Uterus (tissue), 4 donors: Measurements from ENCODE around the gene SLBP. TPM values are rescaled to one million over a fixed set of nuclear protein-coding genes. Genes with fewer than 3 reads are reported as not detected.
"Not testable (repeated sequence)": the region's sequence is repeated elsewhere in the genome, so short reads cannot be mapped to it uniquely, and the experiment has no call there.

Experiments
- DNase-seq, 2 donors: peaks; one replicate each; pipeline ENCODE4 v3.0.0-alpha.2; 2019 to 2020
- H3K27ac ChIP-seq, 2 donors: fragments of 200-600 bp; sonication (generic); 1 replicate in 1 of 2; 2 replicates in 1 of 2; pipeline ENCODE4 v1.5.1; 2016 to 2018
- H3K27me3 ChIP-seq, 2 donors: fragments of 200-600 bp; sonication (generic); one replicate each; pipeline ENCODE4 v1.5.1; 2018 to 2019; ENCODE audit warnings: control low read depth in 1 of 2
- H3K36me3 ChIP-seq, 2 donors: fragments of 200-600 bp; sonication (generic); one replicate each; pipeline ENCODE4 v1.5.1; 2019; ENCODE audit warnings: control low read depth in 1 of 2
- H3K4me1 ChIP-seq, 2 donors: fragments of 200-600 bp; sonication (generic); one replicate each; pipeline ENCODE4 v1.5.1; 2018 to 2019; ENCODE audit warnings: control low read depth in 1 of 2
- H3K4me3 ChIP-seq, 2 donors: fragments of 200-600 bp; sonication (generic); 1 replicate in 1 of 2; 2 replicates in 1 of 2; pipeline ENCODE4 v1.5.1; 2018 to 2019; ENCODE audit warnings: mild to moderate bottlenecking in 1 of 2
- H3K9me3 ChIP-seq, 2 donors: fragments of 200-600 bp; sonication (generic); one replicate each; pipeline ENCODE4 v1.5.1; 2019; ENCODE audit warnings: control low read depth in 1 of 2
- POLR2A ChIP-seq, 2 donors: fragments of 450-650 bp; IDR thresholded peaks; one replicate each; pipeline ENCODE4 v1.6.1; 2016; ENCODE audit warnings: antibody characterized with exemption in 2 of 2, mild to moderate bottlenecking in 1 of 2, moderate library complexity in 1 of 2
- intact Hi-C: fragments of 100-400 bp; cut with DNase I; formaldehyde crosslinking; loops from one replicate; pipeline ENCODE4 v1.15.1; 2023; ENCODE audit warnings: low total_unique reads
- total RNA-seq, 4 donors: library from RNA; depleted of rRNA in 3 of 4; stranded (reverse); fragments of >200 nt in 3 of 4; gene quantifications; one replicate each; pipeline versions ENCODE4 v1.1.0 to v1.2.4, GENCODE V29; 2014 to 2023
- TF ChIP-seq, protein P1 (sequence below), 4 experiments: fragments of 200-600 bp in 2 of 4; fragments of 450-650 bp in 2 of 4; sonication (generic) in 2 of 4; IDR thresholded peaks; one replicate each; pipeline ENCODE4 v1.5.1; 2016 to 2019; ENCODE audit warnings: antibody characterized with exemption in 4 of 4, mild to moderate bottlenecking in 2 of 4, moderate library complexity in 1 of 4
- donor health status: DM: yes; HTN: yes; CAD: no.

The SLBP gene
- total RNA-seq, 4 donors from 2014 or later, result 25.0 to 56.4 (median 41.4) TPM

DNA sequence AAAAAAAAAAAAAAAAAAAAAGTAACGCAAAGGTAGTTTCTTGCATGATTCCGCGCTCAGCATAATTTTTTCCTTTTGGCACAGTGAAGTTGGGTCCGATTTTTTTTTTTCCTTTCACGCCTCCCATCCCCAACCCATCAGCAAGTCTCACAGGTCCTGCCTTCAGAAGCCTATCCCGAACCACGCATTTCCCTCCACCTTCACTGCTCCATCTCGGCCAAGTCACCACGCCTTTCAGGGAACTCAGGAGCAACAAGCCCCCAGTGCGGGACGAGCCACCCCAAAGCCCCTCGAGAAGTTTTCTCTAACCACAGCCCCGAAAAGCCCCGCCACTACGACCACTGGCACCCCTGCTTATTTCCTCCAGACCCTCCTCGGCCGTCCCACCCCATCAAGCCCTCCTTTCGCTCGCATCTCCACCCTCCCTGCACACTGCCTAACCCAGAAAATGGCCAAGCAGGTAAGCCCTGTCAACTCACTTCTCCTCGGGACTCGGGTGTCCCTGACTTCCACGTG lies 1.0 kb downstream of the SLBP start:
- intact Hi-C loops, result no loop called here

DNA sequence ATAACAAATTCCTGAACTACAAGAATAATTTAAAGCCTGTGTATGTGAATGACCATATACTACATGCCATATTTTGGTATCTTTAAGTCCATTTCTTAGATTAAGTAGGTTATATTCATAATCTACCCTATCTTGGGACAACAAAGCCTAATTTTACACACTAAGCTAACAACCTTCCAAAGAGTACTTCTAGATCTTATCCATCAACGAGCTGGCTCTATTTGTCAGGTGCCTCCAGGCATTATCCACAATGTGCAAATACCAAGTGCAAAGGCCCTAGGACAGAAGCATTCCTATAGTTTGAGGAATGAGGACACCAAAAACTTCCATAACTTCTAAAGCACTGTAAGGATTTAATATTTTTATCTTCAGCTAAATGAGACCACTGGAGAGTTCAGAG lies 3.5 kb downstream of the SLBP start:
- peaks cover 0 to 4% of the 10 kb centered on the region in 2 donors for H3K4me1 ChIP-seq
- H3K9me3 ChIP-seq, result no peaks in the 10 kb centered on the region
- TF ChIP-seq, protein P1, sequence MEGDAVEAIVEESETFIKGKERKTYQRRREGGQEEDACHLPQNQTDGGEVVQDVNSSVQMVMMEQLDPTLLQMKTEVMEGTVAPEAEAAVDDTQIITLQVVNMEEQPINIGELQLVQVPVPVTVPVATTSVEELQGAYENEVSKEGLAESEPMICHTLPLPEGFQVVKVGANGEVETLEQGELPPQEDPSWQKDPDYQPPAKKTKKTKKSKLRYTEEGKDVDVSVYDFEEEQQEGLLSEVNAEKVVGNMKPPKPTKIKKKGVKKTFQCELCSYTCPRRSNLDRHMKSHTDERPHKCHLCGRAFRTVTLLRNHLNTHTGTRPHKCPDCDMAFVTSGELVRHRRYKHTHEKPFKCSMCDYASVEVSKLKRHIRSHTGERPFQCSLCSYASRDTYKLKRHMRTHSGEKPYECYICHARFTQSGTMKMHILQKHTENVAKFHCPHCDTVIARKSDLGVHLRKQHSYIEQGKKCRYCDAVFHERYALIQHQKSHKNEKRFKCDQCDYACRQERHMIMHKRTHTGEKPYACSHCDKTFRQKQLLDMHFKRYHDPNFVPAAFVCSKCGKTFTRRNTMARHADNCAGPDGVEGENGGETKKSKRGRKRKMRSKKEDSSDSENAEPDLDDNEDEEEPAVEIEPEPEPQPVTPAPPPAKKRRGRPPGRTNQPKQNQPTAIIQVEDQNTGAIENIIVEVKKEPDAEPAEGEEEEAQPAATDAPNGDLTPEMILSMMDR (IDR thresholded peaks at IDR 0.05), result no peak
- no peak for TF ChIP-seq POLR2A (IDR thresholded peaks at IDR 0.05)
- H3K27ac ChIP-seq, result no peak overlapping the region
- no peaks in the 10 kb centered on the region for H3K36me3 ChIP-seq
- no peak overlapping the region for H3K4me3 ChIP-seq
- no peak for DNase-seq
- H3K27me3 ChIP-seq, result no peaks in the 10 kb centered on the region
- intact Hi-C loops, result no loop called here

More for the DNA sequence above, 1.0 kb downstream of the SLBP start:
- H3K27ac ChIP-seq, result peak overlapping the region; percentile 99 to 100
- peak overlapping the region; percentile 58 to 94 for H3K4me3 ChIP-seq
- no peaks in the 10 kb centered on the region for H3K27me3 ChIP-seq
- H3K4me1 ChIP-seq, result peaks cover 0 to 4% of the 10 kb centered on the region in 2 donors
- H3K36me3 ChIP-seq, result no peaks in the 10 kb centered on the region
- TF ChIP-seq, protein P1 (IDR thresholded peaks at IDR 0.05), result no peak
- TF ChIP-seq POLR2A (IDR thresholded peaks at IDR 0.05), result no peak
- H3K9me3 ChIP-seq, result no peaks in the 10 kb centered on the region
- no peak for DNase-seq

GRCh38 chr4:1706358-1706757 lies 5.8 kb downstream of the SLBP start:
- H3K4me1 ChIP-seq, result no peaks in the 10 kb centered on the region
- no peak for TF ChIP-seq POLR2A (IDR thresholded peaks at IDR 0.05)
- TF ChIP-seq, protein P1 (IDR thresholded peaks at IDR 0.05), result no peak
- intact Hi-C loops, result no loop called here
- H3K4me3 ChIP-seq, result no peak overlapping the region
- no peaks in the 10 kb centered on the region for H3K36me3 ChIP-seq
- H3K27me3 ChIP-seq, result no peaks in the 10 kb centered on the region
- DNase-seq, result no peak
- H3K27ac ChIP-seq, result no peak overlapping the region
- no peaks in the 10 kb centered on the region for H3K9me3 ChIP-seq

- H3K9me3 ChIP-seq, result no peaks in the 10 kb centered on the region
- H3K4me3 ChIP-seq, result no peak overlapping the region
- H3K27me3 ChIP-seq, result no peaks in the 10 kb centered on the region
- no peak for TF ChIP-seq POLR2A (IDR thresholded peaks at IDR 0.05)
- TF ChIP-seq, protein P1 (IDR thresholded peaks at IDR 0.05), result no peak
- intact Hi-C loops, result no loop called here
- no peak for DNase-seq
- H3K4me1 ChIP-seq, result no peaks in the 10 kb centered on the region
- no peak overlapping the region for H3K27ac ChIP-seq
- H3K36me3 ChIP-seq, result no peaks in the 10 kb centered on the region
Observed at GRCh38 chr4:1705732-1706131, 6.4 kb downstream of the SLBP start.

DNA sequence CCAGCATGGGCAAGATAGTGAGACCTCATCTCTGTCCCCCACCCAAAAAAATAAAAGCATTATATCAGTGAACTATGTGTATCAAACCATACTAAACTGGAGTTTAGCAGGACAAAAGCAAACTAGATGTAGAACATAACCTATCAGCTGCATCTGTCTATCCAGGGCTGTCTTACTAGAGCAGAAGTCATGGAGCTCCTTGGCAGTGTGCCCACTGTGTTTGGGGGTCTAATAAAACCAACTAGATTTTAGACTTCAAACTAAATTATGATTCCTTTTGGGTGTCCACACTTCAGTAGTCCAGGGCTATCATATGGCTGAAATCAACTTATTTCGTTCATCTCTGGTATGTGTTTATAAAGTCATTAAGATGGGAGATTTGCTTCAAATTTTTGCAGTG lies 8.3 kb downstream of the SLBP start:
- TF ChIP-seq, protein P1 (IDR thresholded peaks at IDR 0.05), result no peak
- no peak for TF ChIP-seq POLR2A (IDR thresholded peaks at IDR 0.05)
- Histone ChIP-seq H3K9me3 (no peaks in the 10 kb centered on the region), H3K4me3 (no peak overlapping the region), H3K27me3 (no peaks in the 10 kb centered on the region), H3K4me1 (no peaks in the 10 kb centered on the region), H3K27ac (no peak overlapping the region), H3K36me3 (no peaks in the 10 kb centered on the region)
- no peak for DNase-seq
- intact Hi-C loops, result no loop called here

DNA sequence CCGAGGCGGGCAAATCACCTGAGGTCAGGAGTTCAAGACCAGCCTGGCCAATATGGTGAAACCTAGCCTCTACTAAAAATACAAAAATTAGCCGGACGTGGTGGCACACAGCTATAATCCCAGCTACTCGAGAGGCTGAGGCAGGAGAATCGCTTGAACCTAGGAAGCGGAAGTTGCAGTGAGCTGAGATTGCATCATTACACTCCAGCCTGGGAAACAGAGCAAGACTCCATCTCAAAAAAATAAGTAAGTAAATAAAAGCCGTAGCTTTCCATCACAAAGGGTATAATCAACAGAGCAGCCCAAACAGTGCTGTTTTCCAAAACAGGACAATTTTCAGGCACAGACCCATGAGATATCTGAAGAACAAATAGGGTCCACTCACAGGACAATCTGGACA lies 10.4 kb downstream of the SLBP start:
- H3K4me1 ChIP-seq, intact Hi-C loops, H3K9me3 ChIP-seq, H3K27me3 ChIP-seq, DNase-seq, H3K36me3 ChIP-seq, H3K4me3 ChIP-seq, H3K27ac ChIP-seq: not testable (repeated sequence)
